Astrocyte of the spinal cord (primary cell): ENCODE data around the gene ALDOB.

ENCODE experiments used
- DNase-seq: peaks from one replicate; pipeline ENCODE4 v3.0.0; 2011; ENCODE audit warnings: low read depth, low spot score
- H3K4me3 ChIP-seq: 2 replicates; pipeline ENCODE4 v1.5.1; 2011; ENCODE audit warnings: low read depth, mild to moderate bottlenecking, low read length, moderate library complexity
- in situ Hi-C: cut with HindIII; loops from 2 replicates; pipeline ENCODE4 v1.10.0; 2017; ENCODE audit warnings: low sequenced_read_pairs
- TF ChIP-seq, protein P1 (sequence below): IDR thresholded peaks from 2 replicates; pipeline ENCODE4 v1.5.1; 2012; ENCODE audit warnings: low read depth, mild to moderate bottlenecking, low read length, inconsistent platforms

ALDOB gene

GRCh38 chr9:101414839-101415238 lies 20.7 kb downstream of the ALDOB start:
- no peak overlapping the region for H3K4me3 ChIP-seq
- DNase-seq: no peak
- in situ Hi-C loops: no loop called here
- TF ChIP-seq, protein P1, sequence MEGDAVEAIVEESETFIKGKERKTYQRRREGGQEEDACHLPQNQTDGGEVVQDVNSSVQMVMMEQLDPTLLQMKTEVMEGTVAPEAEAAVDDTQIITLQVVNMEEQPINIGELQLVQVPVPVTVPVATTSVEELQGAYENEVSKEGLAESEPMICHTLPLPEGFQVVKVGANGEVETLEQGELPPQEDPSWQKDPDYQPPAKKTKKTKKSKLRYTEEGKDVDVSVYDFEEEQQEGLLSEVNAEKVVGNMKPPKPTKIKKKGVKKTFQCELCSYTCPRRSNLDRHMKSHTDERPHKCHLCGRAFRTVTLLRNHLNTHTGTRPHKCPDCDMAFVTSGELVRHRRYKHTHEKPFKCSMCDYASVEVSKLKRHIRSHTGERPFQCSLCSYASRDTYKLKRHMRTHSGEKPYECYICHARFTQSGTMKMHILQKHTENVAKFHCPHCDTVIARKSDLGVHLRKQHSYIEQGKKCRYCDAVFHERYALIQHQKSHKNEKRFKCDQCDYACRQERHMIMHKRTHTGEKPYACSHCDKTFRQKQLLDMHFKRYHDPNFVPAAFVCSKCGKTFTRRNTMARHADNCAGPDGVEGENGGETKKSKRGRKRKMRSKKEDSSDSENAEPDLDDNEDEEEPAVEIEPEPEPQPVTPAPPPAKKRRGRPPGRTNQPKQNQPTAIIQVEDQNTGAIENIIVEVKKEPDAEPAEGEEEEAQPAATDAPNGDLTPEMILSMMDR: no peak

GRCh38 chr9:101409079-101409477 lies 26.5 kb downstream of the ALDOB start:
- TF ChIP-seq, protein P1: no peak
- in situ Hi-C loops: no loop called here
- H3K4me3 ChIP-seq: no peak overlapping the region
- no peak for DNase-seq

- TF ChIP-seq, protein P1: no peak
- no peak overlapping the region for H3K4me3 ChIP-seq
- in situ Hi-C loops: no loop called here
These were observed 27.0 kb downstream of the ALDOB start for GRCh38 chr9:101408374-101409078.

DNA sequence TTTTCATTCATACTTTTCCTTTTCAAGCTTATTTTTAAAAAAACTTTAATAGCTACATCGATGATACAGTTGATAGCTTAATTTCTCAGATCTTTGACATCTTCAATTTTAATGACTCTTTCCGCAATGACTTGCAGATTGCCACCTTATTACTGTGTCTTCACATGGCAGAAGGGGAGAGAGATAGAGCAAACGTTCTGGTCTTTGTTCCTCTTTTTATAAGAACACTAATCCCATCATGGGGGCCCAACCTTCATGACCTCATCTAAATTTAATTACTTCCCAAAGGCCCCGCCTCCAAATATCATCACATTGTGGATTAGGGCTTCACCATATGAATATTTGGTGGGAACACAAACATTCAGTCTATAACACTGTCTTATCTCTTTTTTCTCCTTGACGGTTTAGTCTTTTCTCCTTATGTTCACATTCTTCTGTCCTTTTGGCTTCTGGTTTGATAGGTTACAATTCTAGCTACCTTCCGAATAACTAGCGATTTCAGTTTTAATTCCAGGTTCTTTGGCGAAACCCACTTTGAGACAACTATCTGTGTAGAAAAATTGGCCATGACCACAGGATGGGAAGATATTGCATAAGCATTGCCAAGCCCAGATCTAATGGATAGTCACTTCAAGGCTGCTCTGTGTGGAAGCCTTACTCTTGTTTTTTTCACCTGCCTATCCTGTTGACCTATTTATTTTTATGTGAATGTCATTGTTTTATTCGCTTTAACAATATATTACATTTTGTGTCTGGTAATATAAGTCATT lies 31.9 kb downstream of the ALDOB start:
- in situ Hi-C loops: no loop called here
- TF ChIP-seq, protein P1: no peak
- no peak overlapping the region for H3K4me3 ChIP-seq
- DNase-seq: no peak

More at GRCh38 chr9:101408374-101409078, 27.0 kb downstream of the ALDOB start:
- DNase-seq: no peak

DNA sequence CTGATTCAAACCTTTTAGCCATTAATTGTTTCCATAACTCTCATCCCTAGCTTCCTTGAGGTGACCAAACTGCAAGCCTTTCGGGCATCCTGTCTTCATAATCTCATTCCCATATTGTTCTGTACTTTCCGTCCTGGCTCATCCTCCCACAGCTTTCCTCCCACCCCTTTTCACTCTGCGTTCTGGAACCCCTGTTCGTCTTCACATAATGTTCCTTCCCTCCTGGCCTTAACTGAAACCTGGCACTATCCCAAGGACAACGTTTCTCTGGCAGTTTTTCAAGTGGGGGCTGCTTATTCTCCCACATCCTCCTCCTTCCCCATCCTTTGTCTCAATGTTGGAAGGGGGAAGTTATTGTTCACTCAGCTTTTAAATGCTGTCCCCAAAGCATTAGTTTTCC lies 35.5 kb downstream of the ALDOB start:
- in situ Hi-C loops: no loop called here
- peak overlapping the region; percentile 59 for H3K4me3 ChIP-seq
- TF ChIP-seq, protein P1: no peak
- DNase-seq: no peak

DNA sequence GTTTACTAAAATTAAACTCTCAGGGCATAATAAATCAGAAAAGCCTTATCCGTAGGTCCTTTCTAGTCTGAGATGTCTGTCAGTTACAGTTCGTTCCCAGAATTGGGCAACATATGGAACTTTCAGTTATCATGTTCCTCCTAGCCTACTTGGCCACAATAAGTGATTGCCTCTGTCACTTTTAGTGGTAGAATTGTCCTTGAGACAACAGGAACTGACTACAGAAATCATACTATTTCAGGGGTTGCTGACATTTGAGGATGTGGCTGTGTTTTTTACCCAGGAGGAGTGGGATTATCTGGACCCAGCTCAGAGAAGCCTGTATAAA lies 36.0 kb downstream of the ALDOB start:
- TF ChIP-seq, protein P1: no peak
- in situ Hi-C loops: no loop called here
- DNase-seq: no peak
- peak overlapping the region; percentile 59 for H3K4me3 ChIP-seq
